ENCODE measurements around the gene TBC1D23. TPM values are rescaled to one million over a fixed set of nuclear protein-coding genes. Genes with fewer than 3 reads are reported as not detected.
"Not testable (repeated sequence)": the region's sequence is repeated elsewhere in the genome, so short reads cannot be mapped to it uniquely, and the experiment has no call there.

The TBC1D23 gene
- total RNA-seq, 1 donor from 2014 or later: 35.3 TPM

GRCh38 chr3:100225193-100225592 lies 35.6 kb upstream of the TBC1D23 start:
- no peaks in the 10 kb centered on the region for H3K27me3 Mint-ChIP-seq (ENCODE audit: unreplicated experiment)
- no peak overlapping the region for H3K4me3 Mint-ChIP-seq (ENCODE audit: unreplicated experiment)
- H3K4me1 Mint-ChIP-seq (ENCODE audit: unreplicated experiment): peaks cover 5% of the 10 kb centered on the region
- H3K36me3 Mint-ChIP-seq (ENCODE audit: unreplicated experiment): peaks cover 5% of the 10 kb centered on the region
- H3K27ac Mint-ChIP-seq (ENCODE audit: unreplicated experiment): no peak overlapping the region
- peaks cover 9% of the 10 kb centered on the region for H3K9me3 Mint-ChIP-seq (ENCODE audit: unreplicated experiment)
- TF ChIP-seq, protein P1, sequence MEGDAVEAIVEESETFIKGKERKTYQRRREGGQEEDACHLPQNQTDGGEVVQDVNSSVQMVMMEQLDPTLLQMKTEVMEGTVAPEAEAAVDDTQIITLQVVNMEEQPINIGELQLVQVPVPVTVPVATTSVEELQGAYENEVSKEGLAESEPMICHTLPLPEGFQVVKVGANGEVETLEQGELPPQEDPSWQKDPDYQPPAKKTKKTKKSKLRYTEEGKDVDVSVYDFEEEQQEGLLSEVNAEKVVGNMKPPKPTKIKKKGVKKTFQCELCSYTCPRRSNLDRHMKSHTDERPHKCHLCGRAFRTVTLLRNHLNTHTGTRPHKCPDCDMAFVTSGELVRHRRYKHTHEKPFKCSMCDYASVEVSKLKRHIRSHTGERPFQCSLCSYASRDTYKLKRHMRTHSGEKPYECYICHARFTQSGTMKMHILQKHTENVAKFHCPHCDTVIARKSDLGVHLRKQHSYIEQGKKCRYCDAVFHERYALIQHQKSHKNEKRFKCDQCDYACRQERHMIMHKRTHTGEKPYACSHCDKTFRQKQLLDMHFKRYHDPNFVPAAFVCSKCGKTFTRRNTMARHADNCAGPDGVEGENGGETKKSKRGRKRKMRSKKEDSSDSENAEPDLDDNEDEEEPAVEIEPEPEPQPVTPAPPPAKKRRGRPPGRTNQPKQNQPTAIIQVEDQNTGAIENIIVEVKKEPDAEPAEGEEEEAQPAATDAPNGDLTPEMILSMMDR (IDR thresholded peaks at IDR 0.05): no peak
- DNase-seq (ENCODE audit: extremely low spot score, unreplicated experiment): no peak

DNA sequence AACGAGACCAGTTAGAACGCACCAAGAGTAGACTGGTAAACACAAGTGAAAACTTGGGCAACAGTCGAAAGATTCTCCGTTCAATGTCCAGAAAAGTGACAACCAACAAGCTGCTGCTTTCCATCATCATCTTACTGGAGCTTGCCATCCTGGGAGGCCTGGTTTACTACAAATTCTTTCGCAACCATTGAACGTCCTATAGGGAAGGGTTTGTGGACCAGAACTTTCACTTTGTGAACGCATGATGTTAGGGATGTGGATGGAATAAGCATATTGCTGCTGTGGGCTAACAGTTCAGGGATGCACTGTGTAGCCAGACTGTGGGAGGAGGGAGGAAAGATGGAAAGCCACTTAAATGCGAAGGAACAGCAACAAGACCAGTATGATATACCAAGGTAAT lies 34.9 kb upstream of the TBC1D23 start:
- H3K27me3 Mint-ChIP-seq (ENCODE audit: unreplicated experiment): no peaks in the 10 kb centered on the region
- H3K9me3 Mint-ChIP-seq (ENCODE audit: unreplicated experiment): peaks cover 4% of the 10 kb centered on the region
- H3K27ac Mint-ChIP-seq (ENCODE audit: unreplicated experiment): no peak overlapping the region
- H3K4me3 Mint-ChIP-seq (ENCODE audit: unreplicated experiment): no peak overlapping the region
- H3K36me3 Mint-ChIP-seq (ENCODE audit: unreplicated experiment): peaks cover 1% of the 10 kb centered on the region
- no peak for DNase-seq (ENCODE audit: extremely low spot score, unreplicated experiment)
- TF ChIP-seq, protein P1 (IDR thresholded peaks at IDR 0.05): no peak
- peaks cover 5% of the 10 kb centered on the region for H3K4me1 Mint-ChIP-seq (ENCODE audit: unreplicated experiment)

DNA sequence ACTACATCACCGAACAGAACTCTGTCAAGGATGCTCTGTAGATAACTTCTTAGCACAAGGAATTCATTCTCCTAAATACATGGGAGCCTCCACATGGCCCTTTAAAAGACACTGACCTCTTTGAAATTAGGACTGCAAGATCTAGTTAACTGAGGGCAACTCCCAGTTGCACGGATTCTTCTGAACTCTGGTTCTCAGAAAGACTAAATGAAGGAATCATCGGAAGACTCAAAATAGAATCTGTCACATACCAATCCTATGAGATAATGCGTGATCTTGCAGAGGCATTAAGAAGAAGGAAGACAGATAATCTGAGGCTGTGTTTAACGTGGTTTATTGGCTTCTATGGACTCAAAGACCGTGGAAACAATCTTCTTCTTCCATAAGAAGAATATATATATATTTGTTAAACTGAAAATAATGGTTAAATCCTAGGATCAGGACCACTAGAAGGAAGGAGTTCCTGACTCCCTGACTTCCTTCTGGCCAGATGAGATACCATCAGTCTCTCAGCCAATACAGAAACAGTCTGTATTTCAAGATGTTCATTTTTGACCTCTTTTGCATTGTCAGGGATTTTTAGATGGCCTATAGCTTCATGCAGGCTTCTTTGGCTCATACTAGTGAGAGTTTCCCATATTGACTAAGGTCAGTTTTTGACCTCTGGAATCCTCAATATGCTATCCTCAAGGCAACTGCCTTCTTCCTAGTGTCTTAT lies 33.9 kb upstream of the TBC1D23 start:
- TF ChIP-seq, protein P1 (IDR thresholded peaks at IDR 0.05): no peak
- peaks cover 5% of the 10 kb centered on the region for H3K4me1 Mint-ChIP-seq (ENCODE audit: unreplicated experiment)
- no peak for DNase-seq (ENCODE audit: extremely low spot score, unreplicated experiment)

DNA sequence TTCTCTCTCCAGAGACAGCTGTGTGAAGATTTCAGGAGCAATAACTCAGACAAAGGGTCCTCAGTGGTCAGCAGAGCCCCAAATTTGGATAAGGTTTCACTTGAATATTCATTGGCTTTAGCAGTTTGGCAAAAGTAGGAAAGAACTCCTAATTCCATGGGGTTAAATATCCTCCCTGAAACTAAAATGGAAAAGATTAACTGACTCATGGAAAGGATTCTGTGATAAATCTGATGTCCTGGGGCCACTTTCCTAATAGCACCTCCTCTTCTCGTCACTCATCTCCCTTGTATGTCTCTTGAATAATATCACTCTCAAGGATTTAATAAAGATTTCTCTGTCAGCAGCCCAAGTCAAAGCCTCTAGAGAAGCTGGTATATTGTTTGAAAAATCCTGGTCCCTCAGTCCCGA lies 33.3 kb upstream of the TBC1D23 start:
- Mint-ChIP-seq H3K27ac (ENCODE audit: unreplicated experiment) (no peak overlapping the region), H3K4me3 (ENCODE audit: unreplicated experiment) (no peak overlapping the region), H3K9me3 (ENCODE audit: unreplicated experiment) (no peaks in the 10 kb centered on the region), H3K27me3 (ENCODE audit: unreplicated experiment) (no peaks in the 10 kb centered on the region), H3K4me1 (ENCODE audit: unreplicated experiment) (peaks cover 5% of the 10 kb centered on the region), H3K36me3 (ENCODE audit: unreplicated experiment) (no peaks in the 10 kb centered on the region)
- TF ChIP-seq, protein P1 (IDR thresholded peaks at IDR 0.05): no peak
- no peak for DNase-seq (ENCODE audit: extremely low spot score, unreplicated experiment)

More for the DNA sequence above, 33.9 kb upstream of the TBC1D23 start:
- Mint-ChIP-seq H3K9me3 (ENCODE audit: unreplicated experiment) (no peaks in the 10 kb centered on the region), H3K27me3 (ENCODE audit: unreplicated experiment) (no peaks in the 10 kb centered on the region), H3K27ac (ENCODE audit: unreplicated experiment) (no peak overlapping the region), H3K36me3 (ENCODE audit: unreplicated experiment) (no peaks in the 10 kb centered on the region), H3K4me3 (ENCODE audit: unreplicated experiment) (no peak overlapping the region)

GRCh38 chr3:100228247-100228646 lies 32.5 kb upstream of the TBC1D23 start:
- Mint-ChIP-seq H3K36me3 (ENCODE audit: unreplicated experiment) (no peaks in the 10 kb centered on the region), H3K27ac (ENCODE audit: unreplicated experiment) (no peak overlapping the region), H3K9me3 (ENCODE audit: unreplicated experiment) (no peaks in the 10 kb centered on the region), H3K27me3 (ENCODE audit: unreplicated experiment) (no peaks in the 10 kb centered on the region), H3K4me1 (ENCODE audit: unreplicated experiment) (peaks cover 5% of the 10 kb centered on the region), H3K4me3 (ENCODE audit: unreplicated experiment) (no peak overlapping the region)
- TF ChIP-seq, protein P1 (IDR thresholded peaks at IDR 0.05): no peak
- no peak for DNase-seq (ENCODE audit: extremely low spot score, unreplicated experiment)

DNA sequence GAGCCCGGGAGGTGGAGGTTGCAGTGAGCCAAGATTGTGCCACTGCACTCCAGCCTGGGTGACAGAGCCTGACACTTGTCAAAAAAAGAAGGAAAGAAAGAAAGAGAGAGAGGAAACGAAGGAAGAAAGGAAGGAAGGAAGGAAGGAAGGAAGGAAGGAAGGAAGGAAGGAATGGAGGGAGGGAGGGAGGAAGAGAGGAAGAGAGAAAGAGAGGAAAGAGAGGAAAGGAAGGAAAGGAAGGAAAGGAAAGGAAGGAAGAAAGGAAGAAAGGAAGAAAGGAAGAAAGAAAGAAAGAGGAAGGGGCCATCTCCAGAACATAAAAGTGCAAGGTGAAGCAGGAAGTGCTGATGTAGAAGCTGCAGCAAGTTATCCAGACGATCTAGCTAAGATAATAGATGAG lies 31.6 kb upstream of the TBC1D23 start:
- not testable (repeated sequence) for DNase-seq (ENCODE audit: extremely low spot score, unreplicated experiment); H3K27me3 Mint-ChIP-seq (ENCODE audit: unreplicated experiment); H3K36me3 Mint-ChIP-seq (ENCODE audit: unreplicated experiment); H3K27ac Mint-ChIP-seq (ENCODE audit: unreplicated experiment); H3K4me1 Mint-ChIP-seq (ENCODE audit: unreplicated experiment); H3K4me3 Mint-ChIP-seq (ENCODE audit: unreplicated experiment); H3K9me3 Mint-ChIP-seq (ENCODE audit: unreplicated experiment)

Measured in osteocyte (in vitro differentiated cells).